NCI-H526 treated with DMSO at 0.1 percent for 48 hours (cell line): Measurements from ENCODE around the gene KRT4.
"Not testable (repeated sequence)": the region's sequence is repeated elsewhere in the genome, so short reads cannot be mapped to it uniquely, and the experiment has no call there.

Source experiments
- DNase-seq: peaks from one replicate; lab custom pipeline; 2025; lab: John Stamatoyannopoulos, UW

KRT4 gene

DNA sequence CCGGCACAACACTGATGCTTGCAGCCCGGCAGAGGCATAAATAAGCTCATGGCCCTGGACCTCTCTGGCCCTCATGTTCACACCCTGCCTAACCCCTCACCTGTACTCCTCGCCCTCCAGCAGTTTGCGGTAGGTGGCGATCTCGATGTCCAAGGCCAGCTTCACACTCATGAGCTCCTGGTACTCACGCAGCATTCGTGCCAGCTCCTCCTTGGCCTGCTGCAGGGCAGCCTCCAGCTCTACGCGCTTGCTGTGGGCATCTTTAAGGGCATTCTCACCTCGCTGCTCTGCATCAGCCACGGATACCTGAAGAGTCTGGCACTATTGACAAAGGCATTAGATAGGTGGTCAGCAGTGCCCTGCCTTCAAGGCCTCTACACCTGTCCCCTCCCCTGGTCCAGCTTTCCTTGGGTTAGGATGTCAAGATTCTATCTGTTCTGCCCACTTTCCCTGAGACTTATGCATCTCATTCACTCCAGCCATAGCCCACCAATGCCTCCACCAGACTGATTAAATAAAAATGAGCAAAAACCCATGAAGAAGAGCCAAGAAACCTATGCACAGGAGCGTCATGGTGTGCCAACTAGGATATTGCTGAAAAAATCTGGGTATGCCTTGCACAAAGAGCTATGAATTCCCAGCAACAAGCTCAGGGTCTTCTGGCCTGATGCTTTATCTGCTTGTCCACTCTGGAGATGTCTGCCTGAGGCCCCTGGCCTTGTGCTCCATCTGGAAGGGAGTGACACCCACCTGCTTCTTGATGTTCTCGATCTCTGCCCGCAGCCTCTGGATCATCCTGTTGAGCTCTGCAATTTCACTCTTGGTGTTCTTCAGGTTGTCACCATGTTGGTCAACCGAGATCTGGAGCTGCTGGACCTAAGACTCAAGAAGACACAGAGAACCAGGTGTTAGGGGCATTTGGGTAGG, 6.1 kb downstream of the KRT4 start:
- DNase-seq, result no peak

DNA sequence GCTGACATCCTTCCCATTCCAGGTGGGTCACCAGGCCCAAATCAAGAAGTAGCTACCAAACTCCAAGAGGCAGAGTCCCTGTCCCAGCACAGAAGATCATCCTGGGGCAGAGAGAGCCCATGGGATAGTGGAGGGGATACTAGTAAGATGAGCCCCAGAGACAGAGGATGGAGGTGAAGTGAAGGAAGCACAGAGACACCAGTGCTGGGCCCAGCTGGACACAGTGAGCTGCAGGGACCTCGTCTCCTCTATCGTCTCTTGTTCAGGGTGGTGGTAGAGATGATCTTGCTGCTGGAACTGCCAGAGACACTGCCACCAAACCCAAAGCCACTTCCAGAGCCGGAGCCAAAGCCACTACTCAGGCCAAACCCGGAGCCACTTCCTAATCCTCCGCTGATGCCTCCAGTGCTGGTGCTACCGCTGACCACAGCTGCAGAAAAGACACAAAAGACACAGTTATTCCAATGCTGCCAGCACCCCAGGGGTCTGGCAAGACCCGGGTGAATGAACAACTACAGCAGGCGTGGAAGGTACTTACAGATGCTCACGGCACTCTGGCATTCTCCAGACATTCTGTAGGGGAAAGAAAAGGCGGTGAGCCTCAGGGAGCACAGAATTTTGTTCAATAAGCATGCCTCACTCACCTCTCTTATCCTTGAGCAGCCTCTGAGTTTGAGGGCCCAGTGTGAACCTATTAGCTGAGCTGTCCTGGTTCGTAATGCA, 6.9 kb downstream of the KRT4 start:
- DNase-seq, result no peak

DNA sequence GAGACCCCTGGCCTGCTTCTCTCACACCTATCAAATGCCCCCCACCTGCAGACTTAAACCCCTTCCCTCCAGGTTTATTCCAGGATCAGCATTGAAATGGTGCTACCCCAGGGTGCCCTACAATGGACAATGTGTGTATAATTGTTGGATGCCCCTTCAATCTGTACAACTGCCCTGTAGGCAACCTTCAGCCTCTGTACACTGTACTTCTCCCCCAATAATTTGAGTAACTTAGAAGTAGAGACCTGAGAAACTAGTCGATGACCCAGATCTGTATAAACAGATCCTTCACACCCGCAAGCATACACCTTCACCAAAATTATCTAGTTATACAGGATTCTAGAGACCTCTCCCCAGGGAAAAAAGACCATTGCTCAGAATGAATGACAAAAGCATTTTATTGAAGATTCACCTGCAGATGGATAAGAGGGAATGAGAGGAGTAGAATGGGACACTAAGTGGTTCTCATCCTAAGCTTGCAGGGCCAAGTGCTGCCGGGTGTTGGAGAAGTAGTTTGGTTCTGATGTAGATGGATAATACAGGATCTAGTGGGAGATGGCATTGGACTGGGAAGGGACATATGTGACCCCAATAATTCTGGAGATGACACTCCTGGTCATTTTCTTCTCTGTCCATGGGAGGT, 7.6 kb downstream of the KRT4 start:
- DNase-seq, result no peak

DNA sequence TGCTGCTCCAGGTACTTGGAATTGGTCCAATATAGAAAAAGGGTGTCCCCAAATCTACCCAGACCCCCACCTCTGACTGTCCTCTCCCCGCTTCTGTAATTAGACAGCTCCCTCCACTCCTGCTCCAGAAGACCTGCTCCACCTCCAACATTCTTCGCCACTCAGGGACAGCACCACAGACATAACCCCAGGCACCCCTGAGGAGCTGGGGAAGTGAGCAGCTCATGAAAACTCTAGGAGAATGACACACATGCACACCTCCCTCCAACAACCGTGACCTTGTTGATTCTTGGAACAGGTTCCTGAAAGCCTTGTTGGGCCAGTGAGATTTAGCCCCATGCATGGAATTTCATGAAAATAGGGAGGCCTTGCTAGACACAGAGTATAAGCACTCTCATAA, 8.2 kb downstream of the KRT4 start:
- no peak for DNase-seq

DNA sequence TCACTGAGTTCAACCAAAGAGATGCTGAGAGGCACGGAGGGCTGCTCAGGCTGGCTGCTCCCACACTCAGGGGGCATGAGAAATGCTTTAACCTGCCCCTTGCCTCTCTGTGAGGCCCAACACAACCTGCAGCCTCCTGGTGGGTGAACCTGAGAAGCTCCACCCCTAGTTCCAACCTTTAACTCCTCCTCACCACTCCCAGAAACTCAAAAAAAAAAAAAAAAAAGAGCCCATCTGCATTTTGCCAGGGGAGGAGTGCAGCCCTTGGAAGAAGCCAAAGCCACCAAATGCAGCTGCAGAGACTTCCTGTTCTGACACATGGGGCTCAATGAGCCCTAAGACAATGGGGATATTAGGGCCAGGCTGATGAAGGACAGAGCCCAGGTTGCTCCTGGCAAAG, 8.9 kb downstream of the KRT4 start:
- DNase-seq, result no peak

DNA sequence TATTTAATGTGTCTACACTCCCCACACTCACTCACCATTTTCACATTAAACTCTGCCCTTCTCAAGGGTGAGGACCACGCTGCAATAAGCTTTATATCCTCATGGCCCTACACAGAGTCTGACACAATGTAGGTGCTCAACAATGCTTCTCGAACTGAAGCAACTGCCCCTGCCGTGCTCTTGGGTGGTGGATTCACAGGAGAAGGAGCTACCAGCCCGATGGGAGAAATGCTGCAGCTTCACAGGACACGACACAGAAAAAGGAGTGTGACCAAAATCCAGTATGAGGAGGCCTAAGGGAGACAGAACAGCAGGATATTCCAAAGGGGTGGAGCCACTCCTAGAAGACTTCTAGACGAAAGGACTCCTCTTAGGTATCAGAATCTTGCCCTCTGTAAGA, 11.5 kb downstream of the KRT4 start:
- DNase-seq, result no peak

DNA sequence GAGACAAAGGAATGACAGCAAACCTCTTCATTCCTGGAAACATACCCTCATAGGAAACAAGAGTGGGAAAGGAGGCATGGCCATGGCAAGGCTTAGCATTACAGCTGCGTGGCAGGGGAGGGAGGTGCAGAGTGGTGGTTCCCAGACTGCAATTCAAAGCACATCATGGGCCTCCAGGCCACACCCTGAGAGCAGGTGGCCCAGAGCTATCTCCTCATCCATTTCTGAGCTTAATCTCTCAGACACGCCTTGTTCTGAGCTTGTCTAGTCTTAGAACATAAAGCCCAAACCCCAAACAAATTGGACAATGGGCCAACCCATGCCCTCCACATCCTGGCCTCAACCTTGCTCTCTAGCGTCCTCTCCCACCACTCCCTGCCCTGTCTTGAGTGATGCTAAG, 12.1 kb downstream of the KRT4 start:
- no peak for DNase-seq

DNA sequence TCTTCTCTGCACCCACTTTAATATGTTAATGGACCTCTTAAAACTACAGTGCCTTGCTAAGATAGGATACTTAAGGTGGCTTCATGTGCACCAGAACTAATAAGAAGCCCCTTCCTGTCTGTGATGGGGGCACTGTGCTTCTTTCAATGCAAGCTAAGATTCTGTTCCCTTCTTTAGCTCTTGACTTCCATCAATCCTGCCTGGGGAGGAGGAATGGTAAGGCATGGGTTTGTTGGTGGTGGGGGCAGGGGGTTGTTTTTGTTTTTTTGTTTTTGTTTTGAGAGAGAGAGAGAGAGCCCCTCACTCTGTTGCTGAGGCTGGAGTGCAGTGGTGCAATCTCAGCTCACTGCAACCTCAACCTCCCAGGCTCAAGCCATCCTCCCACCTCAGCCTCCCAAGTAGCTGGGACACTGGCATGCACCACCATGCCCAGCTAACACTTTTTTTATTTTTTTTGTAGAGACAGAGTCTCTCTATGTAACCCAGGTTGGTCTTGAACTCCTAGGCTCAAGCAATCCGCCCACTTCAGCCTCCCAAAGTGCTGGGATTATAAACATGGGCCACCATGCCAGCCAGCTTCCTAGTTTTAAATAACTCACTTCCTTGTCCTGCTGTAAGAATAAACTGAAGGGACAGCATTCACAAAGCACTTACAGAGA, 13.5 kb downstream of the KRT4 start:
- DNase-seq, result no peak

DNA sequence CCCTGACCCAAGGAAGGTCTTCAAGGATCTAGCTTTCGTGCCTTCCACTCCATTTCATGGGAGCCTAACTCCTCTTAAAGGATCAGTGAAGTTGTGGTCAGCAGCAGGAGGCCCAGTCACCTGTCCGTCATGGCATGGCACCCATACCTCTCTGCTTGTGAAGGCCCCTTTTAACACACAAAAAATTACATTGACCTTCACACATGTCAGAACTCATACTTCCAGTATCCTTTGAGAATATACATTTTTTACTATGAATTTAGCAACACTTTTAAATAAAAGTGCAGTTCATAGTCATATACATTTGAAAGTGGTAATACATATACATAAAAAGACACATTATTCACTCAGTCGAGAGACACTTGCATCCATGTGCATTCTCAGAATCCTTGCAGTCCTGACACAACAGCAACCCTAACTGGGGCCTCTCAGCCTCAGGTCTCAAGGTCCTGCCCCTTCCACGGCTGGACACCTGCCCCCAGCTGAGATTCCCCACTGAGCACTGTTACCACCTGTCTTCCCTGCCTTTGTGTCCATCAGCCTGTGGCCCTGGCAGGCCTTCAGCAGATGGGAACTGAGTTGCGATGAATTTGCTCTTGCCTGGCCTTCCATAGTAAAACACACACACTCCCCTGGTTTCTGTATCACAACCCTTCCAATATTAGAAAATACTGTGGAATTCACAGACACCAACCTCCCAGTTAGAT, 14.3 kb downstream of the KRT4 start:
- DNase-seq, result no peak

DNA sequence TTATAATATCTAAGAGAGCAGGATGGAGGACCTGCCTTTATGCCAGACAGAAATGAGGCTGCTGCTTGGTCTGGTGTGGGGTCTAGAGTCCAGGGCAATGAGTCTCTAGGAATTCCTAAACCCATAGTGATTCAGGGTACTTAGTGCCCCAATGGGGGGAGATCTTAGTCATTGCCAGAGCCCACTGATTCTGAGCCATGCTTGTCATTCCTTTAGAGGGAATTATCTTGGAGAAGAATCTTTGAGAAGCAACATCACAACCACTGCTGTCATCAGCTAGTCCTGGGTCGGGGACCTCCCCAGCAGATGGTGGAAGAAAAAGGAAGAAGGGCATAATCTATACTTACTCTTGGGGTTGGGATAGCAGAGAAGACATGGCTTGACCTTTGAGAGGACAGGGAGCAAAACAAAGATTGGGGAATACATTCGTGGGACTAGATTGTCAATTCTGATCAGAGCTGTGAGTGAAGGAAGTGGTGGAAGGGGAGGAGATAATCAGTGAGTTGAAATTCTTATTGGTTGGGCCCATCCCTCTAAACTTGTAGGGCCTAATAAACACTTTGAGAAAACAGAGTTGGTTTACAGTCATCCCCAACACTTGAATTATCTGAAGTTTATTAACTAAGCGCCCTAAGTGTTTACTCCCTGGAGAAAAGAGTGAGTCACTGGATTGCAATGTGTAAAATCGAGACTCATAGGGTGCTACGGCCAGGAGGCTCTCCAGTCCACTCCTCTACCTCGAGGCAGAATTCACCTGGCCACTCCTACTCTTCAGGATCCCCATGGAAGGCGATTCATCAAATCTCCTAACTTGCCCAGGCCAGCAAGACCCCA, 15.0 kb downstream of the KRT4 start:
- no peak for DNase-seq

DNA sequence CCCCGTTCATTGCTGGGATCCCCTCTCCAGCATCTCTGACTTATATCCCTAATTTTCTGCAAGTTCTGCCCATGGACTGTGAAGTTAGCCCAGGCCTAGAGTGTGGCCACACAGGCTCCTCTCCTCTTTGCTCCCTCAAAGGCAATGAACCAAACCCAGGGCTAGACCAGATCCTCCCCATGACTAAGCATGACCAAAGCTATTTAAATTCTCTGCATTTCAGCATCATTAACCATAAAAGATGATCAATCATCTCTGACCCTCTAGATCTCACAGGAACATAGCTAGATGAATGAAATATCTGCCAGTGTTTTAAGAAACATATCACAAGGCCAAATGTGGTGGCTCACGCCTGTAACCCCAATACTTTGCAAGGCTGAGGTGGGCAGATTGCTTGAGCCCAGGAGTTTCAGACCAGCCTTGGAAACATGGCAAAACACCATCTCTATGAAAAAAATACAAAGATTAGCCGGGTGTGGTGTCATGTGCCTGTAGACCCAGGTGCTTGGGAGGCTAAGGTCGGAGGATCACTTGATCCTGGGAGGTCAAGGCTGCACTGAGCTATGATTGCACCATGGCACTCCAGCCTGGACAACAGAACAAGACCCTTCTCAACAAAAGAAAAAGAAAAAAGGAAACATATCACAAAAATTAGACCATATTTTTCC, 15.8 kb downstream of the KRT4 start:
- no peak for DNase-seq

DNA sequence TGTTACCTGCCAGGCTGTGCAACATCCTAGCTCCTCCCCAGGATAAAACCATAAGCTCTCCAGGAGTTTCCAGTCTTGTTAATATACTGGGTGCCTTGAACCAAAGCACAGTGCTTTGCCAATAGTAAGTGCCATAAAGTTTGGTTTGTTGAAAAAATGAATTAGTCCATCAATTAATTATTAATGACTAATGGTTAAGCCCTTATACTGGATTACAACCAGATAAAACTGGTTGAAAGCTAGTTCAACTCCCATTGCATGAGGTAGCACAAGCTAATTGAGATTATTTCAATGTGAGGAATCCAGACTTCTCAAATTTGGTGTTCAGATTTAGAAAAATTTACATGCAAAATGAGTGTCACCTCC, 16.4 kb downstream of the KRT4 start:
- no peak for DNase-seq

DNA sequence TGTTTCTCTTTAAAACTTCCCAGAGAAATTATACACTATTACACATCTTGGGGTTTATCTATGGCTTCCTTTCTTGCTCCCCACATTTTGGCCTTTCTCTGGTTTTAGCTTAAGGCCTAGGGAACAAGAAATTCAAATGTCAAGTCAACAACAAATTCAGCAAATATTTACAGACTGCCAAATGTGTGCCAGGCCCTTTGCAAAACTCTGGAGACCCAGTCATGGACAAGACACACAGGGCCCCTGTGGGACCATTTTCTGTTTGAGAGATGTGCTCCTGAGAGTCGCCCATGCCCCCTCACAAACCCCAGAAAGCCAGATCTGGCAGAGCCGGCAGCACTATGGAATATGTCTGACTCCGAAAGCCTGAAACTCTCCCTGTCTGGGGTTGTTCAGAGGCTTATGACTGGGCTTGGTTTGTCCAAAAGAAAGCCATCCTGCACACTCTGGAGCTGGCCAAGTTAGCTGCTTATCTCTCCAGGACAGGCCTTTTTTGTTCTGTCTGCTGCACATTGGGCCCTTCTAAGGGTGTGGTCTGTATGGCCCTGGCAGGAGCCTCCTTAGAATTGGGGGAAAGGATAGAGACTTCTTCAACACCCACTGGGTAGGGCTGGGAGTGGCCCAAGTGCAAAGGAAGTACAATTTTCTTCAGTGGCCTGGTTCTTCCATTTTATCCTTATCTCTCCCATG, 16.9 kb downstream of the KRT4 start:
- no peak for DNase-seq

DNA sequence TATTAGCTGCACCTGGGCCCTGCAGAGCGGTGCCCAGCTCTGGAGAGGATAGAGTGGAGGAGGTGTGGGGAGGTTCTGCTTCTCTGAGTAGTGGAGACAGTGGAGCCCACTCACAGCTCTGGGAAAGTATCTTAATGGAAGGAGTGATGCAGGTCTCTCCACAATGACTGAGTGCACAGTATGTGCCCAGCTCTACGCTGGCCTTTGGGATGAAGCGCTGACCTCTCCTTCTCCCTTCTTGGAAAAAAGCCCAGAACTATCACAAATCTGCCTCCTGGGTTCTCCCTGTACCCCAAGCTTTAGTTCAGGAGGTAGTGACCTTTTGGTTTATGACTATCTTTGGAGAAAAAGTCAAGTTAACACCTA, 17.5 kb downstream of the KRT4 start:
- no peak for DNase-seq

DNA sequence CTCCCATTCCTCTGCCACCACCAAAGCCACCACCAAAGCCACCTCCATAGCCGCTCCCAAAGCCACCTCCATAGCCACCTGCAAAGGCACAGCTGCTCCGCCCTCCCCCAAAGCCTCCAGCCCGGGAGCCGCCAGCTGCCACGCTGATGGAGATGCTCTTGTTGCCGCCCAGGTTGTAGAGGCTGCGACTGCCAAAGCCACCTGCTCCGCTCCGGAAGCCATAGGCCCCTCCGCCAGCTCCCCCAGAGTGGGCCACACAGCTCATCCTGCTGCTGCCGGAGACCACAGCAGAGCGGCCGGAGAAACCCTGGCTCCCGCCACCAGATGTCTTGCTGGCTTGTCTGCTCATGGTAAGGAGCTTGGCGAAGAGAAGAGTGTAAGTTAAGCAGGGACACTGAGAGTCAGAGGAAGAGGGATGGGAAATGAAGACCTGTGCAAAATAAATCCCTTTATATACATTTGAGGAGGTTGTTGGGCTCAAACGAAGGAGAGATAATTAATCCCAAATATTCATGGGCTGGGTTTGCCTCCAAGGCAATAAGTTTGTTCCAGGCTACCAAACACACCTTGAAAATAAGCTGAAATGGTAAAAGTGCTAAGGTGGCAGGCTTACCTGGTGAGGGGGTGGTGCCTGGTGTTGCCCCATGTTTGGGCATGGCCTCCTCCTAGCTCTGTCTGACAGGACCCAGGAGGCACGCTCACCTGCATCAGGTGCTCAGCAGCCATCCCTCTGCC, 18.1 kb downstream of the KRT4 start, which contains the start of gene KRT3:
TSS of gene KRT3 (minus strand) at position 424 of the 735 bp plus-strand sequence. CDS start at position 349, 75 bp downstream.
- DNase-seq, result no peak

DNA sequence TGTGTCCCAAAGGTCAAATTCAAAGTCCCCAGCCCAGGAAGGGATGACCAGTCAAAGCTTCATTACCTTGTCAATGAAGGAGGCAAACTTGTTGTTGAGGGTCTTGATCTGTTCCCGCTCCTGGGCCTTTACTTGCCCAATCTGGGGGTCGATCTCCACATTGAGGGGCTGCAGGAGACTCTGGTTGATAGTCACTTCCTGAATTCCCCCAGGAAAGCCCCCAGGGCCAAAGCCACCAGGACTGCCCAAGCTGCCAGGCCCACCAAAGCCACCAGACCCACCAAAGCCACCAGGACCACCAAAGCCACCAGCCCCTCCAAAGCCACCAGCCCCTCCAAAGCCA, 18.6 kb downstream of the KRT4 start:
- not testable (repeated sequence) for DNase-seq

DNA sequence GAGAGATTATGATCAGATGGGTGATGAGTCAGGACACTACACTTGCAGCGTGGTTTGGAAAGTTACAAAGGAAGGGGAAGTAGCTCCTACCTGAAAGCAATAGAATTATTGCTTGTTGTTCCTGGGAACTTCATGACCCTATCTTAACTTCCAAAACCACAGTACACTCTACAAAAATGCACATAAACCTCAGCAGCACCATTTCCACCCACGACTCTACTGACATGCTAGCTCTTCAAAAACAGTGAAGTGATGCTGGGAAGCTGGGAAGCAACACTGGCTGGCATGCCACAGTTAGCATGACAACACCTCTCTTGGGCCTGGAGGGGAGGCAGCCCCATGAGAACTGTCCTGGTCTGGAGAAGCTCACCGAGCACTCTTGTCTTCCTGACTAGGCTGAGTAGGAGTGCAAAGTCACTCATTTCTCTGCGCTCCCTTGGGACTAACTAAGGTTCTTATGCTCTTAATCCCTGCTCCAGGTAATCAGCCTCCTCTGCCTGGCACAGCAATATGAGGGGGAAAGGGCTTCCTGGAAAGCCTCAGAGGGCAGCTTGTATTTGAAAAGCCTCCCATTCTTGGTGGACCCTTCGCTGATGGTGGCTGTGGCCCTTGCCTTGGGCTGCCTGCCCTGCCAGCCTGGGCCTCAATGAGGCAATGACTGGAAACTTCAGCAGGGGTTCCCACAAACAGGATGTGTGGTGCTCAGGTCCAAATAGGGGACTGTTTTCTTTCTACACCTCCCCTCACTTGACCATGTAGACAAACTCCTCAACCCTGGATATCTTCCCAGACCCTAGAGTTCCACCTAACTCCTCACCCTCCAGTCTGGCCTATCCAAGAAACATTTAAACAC, 19.2 kb downstream of the KRT4 start:
- DNase-seq, result no peak
